Stimulated activated naive CD8-positive, alpha-beta T cell treated with anti-CD3 and anti-CD28 coated beads, Interleukin-15, Interleukin-2, amounts not matched to agents 100 ng/mL and 50 ng/mL, for 24 hours (primary cell): ENCODE results near the gene TNS1.

Experiments used
- H3K27ac Mint-ChIP-seq: one replicate; pipeline ENCODE4 v1.8.0; 2021; ENCODE audit warnings: mild to moderate bottlenecking, mixed read lengths
- H3K27me3 Mint-ChIP-seq: one replicate; pipeline ENCODE4 v1.8.0; 2021; ENCODE audit warnings: mixed read lengths
- H3K36me3 Mint-ChIP-seq: one replicate; pipeline ENCODE4 v1.8.0; 2021; ENCODE audit warnings: low read depth, mixed read lengths
- H3K4me1 Mint-ChIP-seq: one replicate; pipeline ENCODE4 v1.8.0; 2021; ENCODE audit warnings: low read depth, mixed read lengths
- H3K4me3 Mint-ChIP-seq: one replicate; pipeline ENCODE4 v1.8.0; 2021; ENCODE audit warnings: mild to moderate bottlenecking, mixed read lengths
- H3K9me3 Mint-ChIP-seq: one replicate; pipeline ENCODE4 v1.8.0; 2021; ENCODE audit warnings: mixed read lengths

The TNS1 gene

GRCh38 chr2:217937446-217937845, 65.3 kb downstream of the TNS1 start:
- no peaks in the 10 kb centered on the region for H3K36me3 Mint-ChIP-seq
- no peak overlapping the region for H3K27ac Mint-ChIP-seq
- H3K9me3 Mint-ChIP-seq, result no peaks in the 10 kb centered on the region
- H3K4me3 Mint-ChIP-seq, result no peak overlapping the region
- H3K4me1 Mint-ChIP-seq, result no peaks in the 10 kb centered on the region
- peaks cover 16% of the 10 kb centered on the region for H3K27me3 Mint-ChIP-seq

GRCh38 chr2:217936952-217937351, 65.8 kb downstream of the TNS1 start:
- Mint-ChIP-seq H3K9me3 (no peaks in the 10 kb centered on the region), H3K4me1 (no peaks in the 10 kb centered on the region), H3K4me3 (no peak overlapping the region), H3K36me3 (no peaks in the 10 kb centered on the region), H3K27me3 (peaks cover 15% of the 10 kb centered on the region), H3K27ac (no peak overlapping the region)

- no peak overlapping the region for H3K27ac Mint-ChIP-seq
- no peaks in the 10 kb centered on the region for H3K9me3 Mint-ChIP-seq
- peaks cover 6% of the 10 kb centered on the region for H3K27me3 Mint-ChIP-seq
- no peaks in the 10 kb centered on the region for H3K36me3 Mint-ChIP-seq
- no peak overlapping the region for H3K4me3 Mint-ChIP-seq
- no peaks in the 10 kb centered on the region for H3K4me1 Mint-ChIP-seq
Observed at GRCh38 chr2:217935901-217936684, 66.7 kb downstream of the TNS1 start.

GRCh38 chr2:217935235-217935879, 67.4 kb downstream of the TNS1 start:
- Mint-ChIP-seq H3K4me1 (peaks cover 2% of the 10 kb centered on the region), H3K4me3 (no peak overlapping the region), H3K27me3 (peaks cover 8% of the 10 kb centered on the region), H3K27ac (no peak overlapping the region), H3K9me3 (no peaks in the 10 kb centered on the region), H3K36me3 (no peaks in the 10 kb centered on the region)

- Mint-ChIP-seq H3K27me3 (peaks cover 11% of the 10 kb centered on the region), H3K9me3 (no peaks in the 10 kb centered on the region), H3K27ac (no peak overlapping the region), H3K36me3 (no peaks in the 10 kb centered on the region), H3K4me3 (no peak overlapping the region), H3K4me1 (peaks cover 4% of the 10 kb centered on the region)
Observed at GRCh38 chr2:217934321-217935131, 68.3 kb downstream of the TNS1 start.

GRCh38 chr2:217933617-217933993, 69.2 kb downstream of the TNS1 start:
- Mint-ChIP-seq H3K36me3 (no peaks in the 10 kb centered on the region), H3K27me3 (peaks cover 11% of the 10 kb centered on the region), H3K27ac (no peak overlapping the region), H3K9me3 (no peaks in the 10 kb centered on the region), H3K4me1 (peaks cover 4% of the 10 kb centered on the region), H3K4me3 (no peak overlapping the region)

GRCh38 chr2:217932803-217933616, 69.8 kb downstream of the TNS1 start:
- peaks cover 11% of the 10 kb centered on the region for H3K27me3 Mint-ChIP-seq
- no peak overlapping the region for H3K4me3 Mint-ChIP-seq
- no peaks in the 10 kb centered on the region for H3K36me3 Mint-ChIP-seq
- H3K9me3 Mint-ChIP-seq, result no peaks in the 10 kb centered on the region
- H3K27ac Mint-ChIP-seq, result no peak overlapping the region
- peaks cover 4% of the 10 kb centered on the region for H3K4me1 Mint-ChIP-seq

GRCh38 chr2:217931846-217932560, 70.8 kb downstream of the TNS1 start:
- H3K27me3 Mint-ChIP-seq, result peaks cover 11% of the 10 kb centered on the region
- peaks cover 4% of the 10 kb centered on the region for H3K4me1 Mint-ChIP-seq
- H3K36me3 Mint-ChIP-seq, result no peaks in the 10 kb centered on the region
- no peak overlapping the region for H3K4me3 Mint-ChIP-seq
- H3K27ac Mint-ChIP-seq, result no peak overlapping the region
- no peaks in the 10 kb centered on the region for H3K9me3 Mint-ChIP-seq

GRCh38 chr2:217930761-217931563, 71.8 kb downstream of the TNS1 start:
- Mint-ChIP-seq H3K4me3 (no peak overlapping the region), H3K27me3 (peaks cover 11% of the 10 kb centered on the region), H3K4me1 (peaks cover 4% of the 10 kb centered on the region), H3K27ac (no peak overlapping the region), H3K36me3 (no peaks in the 10 kb centered on the region), H3K9me3 (no peaks in the 10 kb centered on the region)

GRCh38 chr2:217929757-217930707, 72.8 kb downstream of the TNS1 start:
- Mint-ChIP-seq H3K4me1 (peaks cover 4% of the 10 kb centered on the region), H3K9me3 (no peaks in the 10 kb centered on the region), H3K36me3 (no peaks in the 10 kb centered on the region), H3K27me3 (peaks cover 11% of the 10 kb centered on the region), H3K4me3 (no peak overlapping the region), H3K27ac (peak overlapping the region; percentile 47)

- H3K4me3 Mint-ChIP-seq, result no peak overlapping the region
- no peaks in the 10 kb centered on the region for H3K36me3 Mint-ChIP-seq
- no peak overlapping the region for H3K27ac Mint-ChIP-seq
- H3K27me3 Mint-ChIP-seq, result peaks cover 11% of the 10 kb centered on the region
- no peaks in the 10 kb centered on the region for H3K9me3 Mint-ChIP-seq
- H3K4me1 Mint-ChIP-seq, result peaks cover 4% of the 10 kb centered on the region
Observed at GRCh38 chr2:217929272-217929671, 73.5 kb downstream of the TNS1 start.

- H3K9me3 Mint-ChIP-seq, result no peaks in the 10 kb centered on the region
- H3K4me1 Mint-ChIP-seq, result peaks cover 4% of the 10 kb centered on the region
- H3K27ac Mint-ChIP-seq, result no peak overlapping the region
- H3K27me3 Mint-ChIP-seq, result peaks cover 6% of the 10 kb centered on the region
- no peak overlapping the region for H3K4me3 Mint-ChIP-seq
- no peaks in the 10 kb centered on the region for H3K36me3 Mint-ChIP-seq
Observed at GRCh38 chr2:217928324-217929181, 74.2 kb downstream of the TNS1 start.
